ENCODE results near the gene ESRP2. TPM values are rescaled to one million over a fixed set of nuclear protein-coding genes. Genes with fewer than 3 reads are reported as not detected.

Gene ESRP2
- total RNA-seq, 1 donor from 2014 or later = 82.3 TPM

- peaks cover 10% of the 10 kb centered on the region for H3K4me1 Mint-ChIP-seq (ENCODE audit: low read depth)
- TF ChIP-seq CTCF (IDR thresholded peaks at IDR 0.05; ENCODE audit: unreplicated experiment) = no peak
- no peaks in the 10 kb centered on the region for H3K27me3 Mint-ChIP-seq
- H3K27ac Mint-ChIP-seq = no peak overlapping the region
- peaks cover 37% of the 10 kb centered on the region for H3K36me3 Mint-ChIP-seq (ENCODE audit: insufficient read depth)
- no peaks in the 10 kb centered on the region for H3K9me3 Mint-ChIP-seq (ENCODE audit: low read depth)
- DNase-seq (ENCODE audit: low spot score, unreplicated experiment) = no peak
- no peak overlapping the region for H3K4me3 Mint-ChIP-seq (ENCODE audit: low read depth)
Observed at GRCh38 chr16:68186877-68187276, 49.0 kb downstream of the ESRP2 start.

- DNase-seq (ENCODE audit: low spot score, unreplicated experiment) = no peak
- no peak overlapping the region for H3K27ac Mint-ChIP-seq
- H3K9me3 Mint-ChIP-seq (ENCODE audit: low read depth) = peaks cover 8% of the 10 kb centered on the region
- no peak for TF ChIP-seq CTCF (IDR thresholded peaks at IDR 0.05; ENCODE audit: unreplicated experiment)
- H3K36me3 Mint-ChIP-seq (ENCODE audit: insufficient read depth) = peaks cover 36% of the 10 kb centered on the region
- H3K4me1 Mint-ChIP-seq (ENCODE audit: low read depth) = no peaks in the 10 kb centered on the region
- H3K4me3 Mint-ChIP-seq (ENCODE audit: low read depth) = no peak overlapping the region
- H3K27me3 Mint-ChIP-seq = no peaks in the 10 kb centered on the region
Observed at GRCh38 chr16:68183046-68183445, 52.9 kb downstream of the ESRP2 start.

GRCh38 chr16:68179855-68180254, 56.1 kb downstream of the ESRP2 start:
- DNase-seq (ENCODE audit: low spot score, unreplicated experiment) = no peak
- H3K36me3 Mint-ChIP-seq (ENCODE audit: insufficient read depth) = peaks cover 31% of the 10 kb centered on the region
- no peaks in the 10 kb centered on the region for H3K4me1 Mint-ChIP-seq (ENCODE audit: low read depth)
- TF ChIP-seq CTCF (IDR thresholded peaks at IDR 0.05; ENCODE audit: unreplicated experiment) = no peak
- no peak overlapping the region for H3K4me3 Mint-ChIP-seq (ENCODE audit: low read depth)
- H3K27ac Mint-ChIP-seq = no peak overlapping the region
- H3K9me3 Mint-ChIP-seq (ENCODE audit: low read depth) = peaks cover 8% of the 10 kb centered on the region
- H3K27me3 Mint-ChIP-seq = no peaks in the 10 kb centered on the region

- Mint-ChIP-seq H3K4me1 (ENCODE audit: low read depth) (no peaks in the 10 kb centered on the region), H3K9me3 (ENCODE audit: low read depth) (peaks cover 8% of the 10 kb centered on the region), H3K27me3 (no peaks in the 10 kb centered on the region), H3K36me3 (ENCODE audit: insufficient read depth) (peaks cover 32% of the 10 kb centered on the region), H3K27ac (no peak overlapping the region), H3K4me3 (ENCODE audit: low read depth) (no peak overlapping the region)
- TF ChIP-seq CTCF (IDR thresholded peaks at IDR 0.05; ENCODE audit: unreplicated experiment) = no peak
- no peak for DNase-seq (ENCODE audit: low spot score, unreplicated experiment)
Observed at GRCh38 chr16:68179196-68179795, 56.6 kb downstream of the ESRP2 start.

Small RNAs within 50 kb of the gene (microRNA-seq; reads per million reads assigned to microRNA genes)
- not detected for gene MIR6773 (ENCODE audit: borderline number of aligned reads, unreplicated experiment)

Other genes with a start within 250 kb of the ESRP2 start
- not detected in 2 replicates for gene DPEP2, start 236.6 kb downstream of the ESRP2 start, total RNA-seq
- gene DPEP2NB, start 220.2 kb downstream of the ESRP2 start, total RNA-seq = not detected in 2 replicates
- gene DDX28, start 212.9 kb downstream of the ESRP2 start, total RNA-seq = 9.5 and 10.4 TPM in 2 replicates
- 18.8 and 21.2 TPM in 2 replicates for gene DUS2, start 212.8 kb downstream of the ESRP2 start, total RNA-seq
- 48.7 and 51.8 TPM in 2 replicates for gene NFATC3, start 150.8 kb downstream of the ESRP2 start, total RNA-seq
- 18.8 and 20.9 TPM in 2 replicates for gene PLA2G15, start 9.2 kb upstream of the ESRP2 start, total RNA-seq
- gene SLC7A6, start 28.4 kb upstream of the ESRP2 start, total RNA-seq = 11.3 and 11.6 TPM in 2 replicates
- gene SLC7A6OS, start 74.8 kb upstream of the ESRP2 start, total RNA-seq = 23.9 and 25.9 TPM in 2 replicates
- 60.0 and 70.5 TPM in 2 replicates for gene PRMT7, start 74.9 kb upstream of the ESRP2 start, total RNA-seq
- gene SMPD3, start 212.4 kb upstream of the ESRP2 start, total RNA-seq = 1.7 and 2.8 TPM in 2 replicates